ENCODE measurements around the gene ATP8A2.

GRCh38 chr13:25422153-25422552 lies 50.4 kb downstream of the ATP8A2 start:
- no peak for TF ChIP-seq CTCF (IDR thresholded peaks at IDR 0.05)
- TF ChIP-seq POLR2A (IDR thresholded peaks at IDR 0.05) = no peak

Data from right lobe of liver (tissue), 4 donors.